Stimulated activated CD8-positive, alpha-beta memory T cell treated with anti-CD3 and anti-CD28 coated beads, Interleukin-7, amount 100 ng/mL, for 24 hours (primary cell): ENCODE results near the gene GLYATL1B.
"Not testable (repeated sequence)": the region's sequence is repeated elsewhere in the genome, so short reads cannot be mapped to it uniquely, and the experiment has no call there.

Experiments used
- DNase-seq: peaks from one replicate; pipeline ENCODE4 v3.0.0-alpha.2; 2020; ENCODE audit warnings: low read depth

The GLYATL1B gene

GRCh38 chr11:59095972-59096575 lies 10.0 kb downstream of the GLYATL1B start:
- DNase-seq = not testable (repeated sequence)

DNA sequence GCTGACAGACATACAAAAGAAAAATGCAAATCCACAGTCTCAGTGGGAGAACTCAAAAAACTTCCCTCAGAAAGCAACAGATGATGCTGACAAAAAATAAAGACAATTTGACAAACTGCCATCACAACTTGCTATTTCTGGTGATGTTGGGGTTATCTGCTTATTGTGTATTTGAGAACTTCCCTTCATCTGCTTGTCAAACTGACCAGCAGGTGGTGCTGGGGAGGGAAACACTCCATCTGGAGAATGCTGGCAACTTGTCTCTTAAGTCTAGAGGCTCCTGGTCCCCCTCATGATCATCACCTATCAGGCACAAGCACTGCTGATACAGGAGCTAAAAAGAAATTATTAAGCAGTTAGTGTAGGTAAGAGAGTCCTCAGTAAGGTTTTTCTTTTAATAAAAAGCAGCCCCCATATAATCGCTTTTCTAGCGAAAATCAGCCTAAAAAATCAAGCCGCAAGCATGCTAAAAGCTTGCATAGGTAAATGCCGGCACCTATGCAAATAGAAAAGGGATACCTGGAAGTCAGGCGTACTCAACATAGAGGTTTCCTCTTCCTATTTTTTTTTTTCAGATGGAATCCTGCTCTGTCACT lies 11.1 kb downstream of the GLYATL1B start:
- peak; percentile 41 for DNase-seq

DNA sequence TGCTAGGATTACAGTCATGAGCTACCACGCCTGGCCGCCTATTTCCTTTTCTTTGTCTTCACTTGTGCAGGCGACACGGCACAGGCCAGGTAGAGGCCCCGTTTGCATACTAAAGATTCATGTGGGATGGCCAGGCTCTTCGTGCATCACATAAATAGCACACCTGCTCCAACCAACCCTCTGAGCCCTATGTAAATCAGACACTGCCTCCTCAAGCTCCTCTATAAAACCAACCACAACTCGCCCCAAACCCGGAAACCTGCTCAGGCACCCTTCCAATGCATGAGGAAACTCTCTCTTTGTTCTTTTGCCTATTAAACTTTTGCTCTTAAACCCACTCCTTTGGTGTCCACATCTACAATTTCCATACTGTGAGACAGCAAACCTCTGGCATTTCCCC lies 11.8 kb downstream of the GLYATL1B start:
- not testable (repeated sequence) for DNase-seq

- peak; percentile 31 for DNase-seq
These were observed 16.2 kb downstream of the GLYATL1B start for GRCh38 chr11:59102259-59102765.

DNA sequence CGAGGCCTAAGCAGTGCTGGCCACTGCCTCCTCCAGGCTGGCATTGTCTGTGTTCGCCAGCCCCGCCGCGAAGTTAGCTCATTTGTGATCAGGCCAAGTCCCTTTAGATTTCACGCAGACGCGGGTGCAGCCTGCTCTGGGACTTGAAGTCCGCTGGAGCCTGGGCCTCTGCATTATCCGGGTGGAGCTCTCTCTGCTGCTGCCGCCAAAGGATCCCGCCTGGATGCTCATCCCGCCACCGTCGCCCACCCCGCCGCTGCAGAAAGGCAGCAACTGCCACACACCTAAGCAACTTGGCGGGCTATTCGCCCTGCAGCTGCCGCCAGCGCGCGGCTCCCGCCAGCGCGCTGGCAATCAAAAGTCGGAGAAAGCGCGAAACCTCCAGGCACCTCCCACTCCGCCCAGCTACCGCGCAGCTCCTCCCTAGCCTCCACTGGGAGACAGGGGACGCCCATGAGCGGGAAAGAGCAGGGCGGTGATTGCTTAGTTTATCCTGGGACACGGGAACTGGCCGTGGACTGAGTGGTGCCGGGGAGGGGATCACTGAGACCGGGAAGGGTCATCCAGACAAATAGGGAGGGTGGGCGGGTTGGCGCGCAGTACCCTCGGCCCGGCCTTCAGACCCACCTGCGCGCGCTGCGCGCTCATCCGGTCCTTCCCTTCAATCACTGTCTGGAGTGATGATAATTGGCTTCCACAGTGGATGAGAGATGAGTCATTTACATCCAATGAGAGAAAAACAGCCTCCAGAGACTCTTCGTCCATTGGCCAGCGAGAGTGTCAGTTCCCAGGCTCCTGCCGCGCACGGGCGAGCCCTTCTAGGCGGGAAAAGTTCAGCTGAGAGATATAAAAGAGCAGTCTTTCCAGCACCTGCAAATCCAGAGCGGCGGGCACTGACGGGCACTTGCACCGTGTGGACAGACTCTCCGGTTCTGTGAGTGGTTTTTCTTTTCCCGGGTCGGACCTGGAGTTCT lies 20.5 kb downstream of the GLYATL1B start, which contains the start of gene FAM111B:
TSS of gene FAM111B (plus strand) at position 875 of the 974 bp plus-strand sequence. CDS start 2,389 bp downstream, outside the sequence.
- peak; percentile 18 for DNase-seq

- DNase-seq = not testable (repeated sequence)
These were observed 21.6 kb downstream of the GLYATL1B start for GRCh38 chr11:59107721-59108120.

GRCh38 chr11:59112494-59112893 lies 26.4 kb downstream of the GLYATL1B start:
- no peak for DNase-seq

DNA sequence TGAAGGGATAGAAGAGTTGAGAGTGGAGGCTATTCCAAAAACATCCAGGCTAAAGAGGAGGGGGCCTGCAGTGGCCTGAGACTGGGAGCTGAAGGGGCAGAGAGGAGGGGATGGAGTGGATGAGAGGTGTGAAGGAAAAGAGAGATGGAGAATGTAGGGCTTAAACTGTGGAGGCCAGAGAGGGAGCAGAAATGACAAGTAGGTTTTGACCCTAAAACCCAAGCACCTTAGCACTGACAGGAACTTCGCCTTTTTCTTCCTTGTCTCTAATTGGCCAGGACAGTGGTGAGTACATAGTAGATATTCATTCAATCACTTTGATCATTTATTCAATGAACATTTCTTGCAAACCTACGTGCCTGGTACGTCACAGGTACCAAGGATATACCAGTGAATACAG lies 28.2 kb downstream of the GLYATL1B start:
- no peak for DNase-seq

GRCh38 chr11:59115553-59115952 lies 29.4 kb downstream of the GLYATL1B start:
- DNase-seq = no peak

DNA sequence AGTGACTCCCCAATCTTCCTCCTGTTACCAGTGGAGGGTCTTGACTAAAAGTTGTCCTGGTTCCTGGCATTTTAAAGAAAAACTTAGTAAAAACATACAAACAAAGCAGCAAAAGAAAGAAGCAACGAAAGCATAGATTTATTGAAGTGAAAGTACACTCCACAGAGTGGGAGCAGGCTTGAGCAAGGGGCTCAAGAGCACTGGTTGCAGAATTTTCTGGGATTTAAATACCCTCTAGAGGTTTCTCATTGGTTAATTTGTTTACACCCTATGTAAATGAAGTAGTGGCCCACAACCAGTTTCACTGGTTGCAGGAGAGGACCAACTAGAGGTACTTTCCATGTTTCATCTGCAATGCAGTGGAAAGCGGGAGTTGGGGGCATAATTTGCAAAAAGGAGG lies 31.7 kb downstream of the GLYATL1B start:
- DNase-seq = no peak

DNA sequence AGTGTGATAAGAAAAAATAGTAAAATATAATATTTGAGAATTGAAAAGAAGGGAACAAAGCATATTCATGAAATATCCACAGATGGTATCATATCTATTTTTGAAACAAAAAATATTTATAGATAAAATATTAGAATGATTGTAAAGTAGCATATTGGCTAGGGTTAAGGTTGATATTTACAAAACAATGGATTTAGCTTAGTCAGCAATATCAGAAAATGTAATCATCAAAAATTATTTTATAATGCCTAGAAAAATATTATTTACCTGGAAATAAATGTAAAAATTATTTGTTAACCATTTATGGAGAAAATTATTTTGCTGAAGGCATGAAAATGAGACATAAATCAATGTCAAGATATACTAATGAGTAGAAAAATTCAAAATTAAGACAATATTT lies 33.7 kb downstream of the GLYATL1B start:
- no peak for DNase-seq

GRCh38 chr11:59135648-59136461 lies 49.7 kb downstream of the GLYATL1B start:
- DNase-seq = peak; percentile 85

- DNase-seq = not testable (repeated sequence)
These were observed 50.4 kb downstream of the GLYATL1B start for GRCh38 chr11:59136551-59136950.

GRCh38 chr11:59137190-59137589 lies 51.1 kb downstream of the GLYATL1B start:
- no peak for DNase-seq

GRCh38 chr11:59138643-59139042 lies 52.5 kb downstream of the GLYATL1B start:
- no peak for DNase-seq

- DNase-seq = no peak
These were observed 55.1 kb downstream of the GLYATL1B start for GRCh38 chr11:59141191-59141590.

DNA sequence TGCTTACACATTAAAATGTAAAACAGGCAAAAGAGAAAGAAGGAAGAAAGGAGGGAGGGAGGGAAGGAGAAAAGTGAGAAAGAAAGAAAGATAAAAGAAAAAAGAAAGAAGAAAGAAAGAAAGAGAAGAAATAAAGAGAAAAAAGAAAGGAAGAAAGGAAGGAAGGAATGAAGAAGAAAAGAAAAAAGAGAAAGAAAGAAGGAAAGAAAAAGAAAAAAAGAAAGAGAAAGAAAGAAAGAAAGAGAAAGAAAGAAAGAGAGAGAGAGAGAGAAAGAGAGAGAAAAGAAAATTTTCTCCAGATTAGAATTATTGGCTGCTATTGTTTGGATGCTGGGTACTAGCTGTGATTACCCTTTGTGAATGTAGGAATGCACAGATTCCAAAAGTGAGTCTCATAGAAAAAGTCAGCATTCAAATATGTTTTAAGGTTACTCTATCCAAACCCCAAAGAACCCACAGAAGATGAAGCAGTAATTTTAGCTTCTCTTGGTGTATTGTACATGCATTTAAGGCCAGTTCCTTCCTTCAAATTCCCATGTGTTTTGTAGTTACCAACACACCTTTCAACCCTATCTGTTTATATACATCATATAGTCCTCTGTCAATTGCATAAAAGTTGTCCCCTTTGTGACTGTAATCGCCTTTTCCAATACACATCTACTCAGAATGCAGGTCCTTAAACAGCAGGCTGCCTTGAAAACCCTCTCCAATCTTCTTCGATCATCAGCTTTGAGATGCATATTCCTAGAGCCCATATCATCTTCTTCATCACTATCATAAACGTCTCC lies 55.8 kb downstream of the GLYATL1B start:
- DNase-seq = no peak

DNA sequence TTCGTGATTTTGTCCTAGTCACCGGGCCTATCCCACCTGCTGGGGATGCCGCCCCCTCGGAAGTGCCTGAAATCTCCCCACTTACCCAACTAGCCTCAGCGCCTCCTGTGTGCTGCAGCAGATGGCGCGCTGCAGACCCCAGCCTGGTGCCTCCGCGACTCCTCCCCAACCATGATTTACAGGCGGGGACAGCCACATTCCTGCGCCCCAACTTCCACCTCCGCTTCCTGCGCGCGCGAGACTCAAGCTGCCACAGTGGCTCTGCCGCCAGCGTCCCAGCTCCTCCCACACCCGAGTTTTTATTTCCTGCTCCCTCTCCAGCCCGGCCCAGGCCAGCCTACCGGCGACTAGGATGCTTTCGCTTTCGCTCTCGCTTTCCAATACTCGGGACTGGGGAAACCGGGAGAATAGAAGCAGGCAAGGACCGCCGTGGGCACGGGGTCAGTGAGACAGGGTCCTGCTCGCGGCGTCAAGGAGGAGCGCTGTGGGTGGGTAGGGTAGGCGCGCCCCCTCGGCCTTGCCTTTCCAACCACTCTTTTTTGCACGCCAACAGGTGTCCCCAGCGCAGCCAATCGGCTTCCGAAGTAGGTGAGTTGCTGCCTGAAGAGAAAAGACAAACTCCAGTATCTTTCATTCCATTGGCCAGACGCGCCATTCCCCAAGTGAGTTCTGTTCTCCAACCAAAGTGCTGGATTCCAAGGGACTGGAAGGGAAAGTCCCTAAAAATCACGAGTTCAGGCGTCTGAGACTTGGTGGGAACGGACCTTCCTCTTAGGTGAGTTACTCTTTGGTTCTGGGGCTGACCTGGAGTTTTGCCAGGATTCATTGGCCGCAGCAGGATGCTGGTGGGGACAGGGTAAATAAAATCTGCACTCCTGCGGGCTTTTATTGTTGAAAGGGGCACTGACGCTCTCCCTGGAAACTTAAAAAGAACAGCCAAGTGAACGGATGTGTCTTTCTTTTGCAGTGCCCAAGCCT lies 56.7 kb downstream of the GLYATL1B start, which contains the start of gene FAM111A:
TSS of gene FAM111A (plus strand) at position 327 of the 978 bp plus-strand sequence. CDS start 6,017 bp downstream, outside the sequence.
- peak; percentile 56 for DNase-seq

DNA sequence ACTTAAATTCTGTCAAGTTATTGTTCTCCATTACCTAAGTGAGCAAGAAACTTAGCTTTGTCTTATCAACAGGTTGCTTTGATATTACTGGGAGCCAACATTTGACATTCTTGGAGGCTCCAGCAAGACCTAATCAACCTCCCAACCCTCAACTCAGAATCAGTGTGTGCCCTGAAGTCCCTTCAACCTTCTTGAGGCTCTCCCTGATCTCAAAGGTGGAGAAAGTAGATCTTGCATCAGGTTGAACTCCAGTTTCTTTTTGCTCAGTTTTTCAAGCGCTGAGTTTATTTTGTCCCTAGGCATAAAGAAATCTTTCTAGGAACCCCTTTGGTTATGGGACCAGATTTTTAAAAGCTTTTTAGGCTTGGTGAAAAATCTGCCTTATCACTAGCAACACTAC lies 58.0 kb downstream of the GLYATL1B start:
- DNase-seq = no peak
